ENCODE data around the gene ASPSCR1.

Gene ASPSCR1

DNA sequence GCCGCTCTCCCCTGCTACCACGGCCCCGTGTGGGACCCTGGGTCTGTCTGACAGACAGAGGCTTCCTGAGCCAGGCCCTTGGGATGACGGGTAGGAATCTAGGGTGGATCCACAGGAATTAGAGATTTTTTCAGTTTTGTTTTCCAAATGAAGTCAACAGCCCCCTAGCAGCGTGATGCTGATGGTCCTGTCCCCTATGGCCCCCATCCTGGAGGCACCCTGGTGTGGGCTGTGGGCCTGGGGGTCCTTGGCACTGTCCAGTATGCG, 29.7 kb downstream of the ASPSCR1 start:
- TF ChIP-seq TAF1 (IDR thresholded peaks at IDR 0.05; ENCODE audit: low read depth, low read length) (no peak), PAX5 (IDR thresholded peaks at IDR 0.05; ENCODE audit: insufficient read depth, low read length, severe bottlenecking) (no peak), POU2F2 (IDR thresholded peaks at IDR 0.05; ENCODE audit: low read depth, low read length) (no peak), POLR2AphosphoS5 (IDR thresholded peaks at IDR 0.05; ENCODE audit: low read depth, low read length) (no peak)
- FAIRE-seq, result no peak
- DNase-seq (ENCODE audit: insufficient read length, low spot score), result no peak

DNA sequence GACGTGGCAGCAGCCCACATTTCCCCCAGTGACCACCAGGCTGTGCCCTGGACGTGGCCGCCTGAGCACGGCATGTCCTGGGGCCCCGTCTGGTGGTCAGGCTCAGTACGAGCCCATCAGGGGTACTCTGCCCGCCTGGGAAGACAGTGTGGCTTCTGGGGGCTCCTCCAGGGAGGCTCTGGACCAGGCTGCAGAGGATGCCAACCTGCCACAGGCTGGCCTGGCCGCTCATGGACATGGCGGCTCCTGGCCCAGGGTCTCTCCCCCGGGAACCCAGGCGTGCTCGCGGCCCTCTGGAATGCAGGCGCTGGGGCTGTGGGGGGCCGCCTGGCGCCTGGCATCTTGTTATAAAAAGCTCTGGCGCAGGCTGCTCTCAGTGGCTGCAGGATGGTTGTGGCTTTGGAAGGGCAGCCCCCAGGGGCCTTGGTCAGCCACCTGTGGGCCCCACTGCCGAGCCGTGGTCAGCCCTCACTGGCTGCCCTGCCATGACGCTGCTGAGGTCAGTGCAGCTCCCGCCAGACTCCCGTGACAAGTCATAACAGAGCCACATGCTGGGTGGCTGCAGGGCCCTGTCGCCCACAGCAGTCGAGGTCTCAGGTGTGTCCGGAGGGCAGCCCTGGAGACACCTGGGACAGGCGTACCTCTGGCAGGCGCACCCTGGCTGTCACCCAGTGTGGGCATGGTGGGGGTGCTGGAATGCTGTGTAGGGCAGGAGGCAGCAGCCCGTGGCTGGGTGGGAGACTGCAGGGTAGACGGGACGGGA, 30.2 kb downstream of the ASPSCR1 start:
- DNase-seq (ENCODE audit: insufficient read length, low spot score) (no peak), FAIRE-seq (no peak)
- no peak for TF ChIP-seq POU2F2 (IDR thresholded peaks at IDR 0.05; ENCODE audit: low read depth, low read length)
- no peak for TF ChIP-seq TAF1 (IDR thresholded peaks at IDR 0.05; ENCODE audit: low read depth, low read length)

DNA sequence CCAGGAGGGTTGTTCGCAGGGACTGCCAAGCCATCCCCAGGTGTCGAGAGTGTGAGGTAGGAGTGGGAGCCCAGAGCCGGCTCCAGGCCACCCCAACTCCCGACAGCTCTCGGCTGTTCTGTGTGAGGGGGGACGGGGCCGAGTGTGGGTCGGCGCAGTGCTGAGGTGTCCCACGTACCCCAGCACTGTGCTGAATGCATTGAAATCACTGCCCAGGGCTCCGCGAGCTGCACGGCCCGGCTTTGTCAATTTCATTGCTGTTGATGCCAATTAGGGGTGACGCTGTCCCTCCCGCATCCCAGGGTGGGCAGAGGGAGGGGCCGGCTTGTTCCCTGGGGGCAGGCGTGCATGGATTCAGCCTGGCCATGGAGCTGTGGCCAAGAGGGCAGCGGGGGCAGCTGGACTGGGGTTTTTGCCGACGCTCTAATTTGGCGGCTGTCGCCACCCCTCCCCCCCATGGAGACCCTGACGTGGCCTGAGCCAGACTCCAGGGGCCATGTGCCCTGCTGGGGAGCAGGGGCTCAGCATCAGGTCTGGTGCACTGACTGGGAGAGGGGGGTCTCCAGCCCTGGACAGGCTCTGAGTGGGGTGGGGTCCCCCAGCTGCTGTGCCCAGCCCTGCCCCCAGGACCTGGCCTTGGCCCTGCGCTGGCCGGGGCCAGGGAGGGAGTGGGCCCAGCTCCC, 31.0 kb downstream of the ASPSCR1 start:
- FAIRE-seq (no peak), DNase-seq (ENCODE audit: insufficient read length, low spot score) (no peak)
- TF ChIP-seq POU2F2 (IDR thresholded peaks at IDR 0.05; ENCODE audit: low read depth, low read length), result no peak
- no peak for TF ChIP-seq POLR2AphosphoS5 (IDR thresholded peaks at IDR 0.05; ENCODE audit: low read depth, low read length)
- TF ChIP-seq TAF1 (IDR thresholded peaks at IDR 0.05; ENCODE audit: low read depth, low read length), result no peak
- TF ChIP-seq PAX5 (IDR thresholded peaks at IDR 0.05; ENCODE audit: insufficient read depth, low read length, severe bottlenecking), result no peak

DNA sequence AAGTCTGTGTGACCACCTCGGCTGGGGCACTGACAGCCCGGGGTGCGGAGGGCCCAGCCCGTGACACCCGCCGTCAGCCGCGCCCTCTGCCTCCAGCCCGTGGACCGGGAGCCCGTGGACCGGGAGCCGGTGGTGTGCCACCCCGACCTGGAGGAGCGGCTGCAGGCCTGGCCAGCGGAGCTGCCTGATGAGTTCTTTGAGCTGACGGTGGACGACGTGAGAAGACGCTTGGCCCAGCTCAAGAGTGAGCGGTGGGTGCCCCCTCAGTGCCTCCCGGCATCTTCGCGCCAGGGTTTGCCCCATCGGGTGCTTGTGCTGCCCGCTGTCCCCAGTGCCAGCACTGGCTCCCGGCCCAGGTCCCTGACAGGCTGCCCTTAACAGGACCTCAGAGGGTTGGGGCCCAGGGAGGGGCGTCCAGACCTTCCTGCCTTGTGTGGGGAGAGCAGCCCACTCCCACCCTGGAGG, 31.5 kb downstream of the ASPSCR1 start:
- TF ChIP-seq POU2F2 (IDR thresholded peaks at IDR 0.05; ENCODE audit: low read depth, low read length), result no peak
- DNase-seq (ENCODE audit: insufficient read length, low spot score) (no peak), FAIRE-seq (no peak)

DNA sequence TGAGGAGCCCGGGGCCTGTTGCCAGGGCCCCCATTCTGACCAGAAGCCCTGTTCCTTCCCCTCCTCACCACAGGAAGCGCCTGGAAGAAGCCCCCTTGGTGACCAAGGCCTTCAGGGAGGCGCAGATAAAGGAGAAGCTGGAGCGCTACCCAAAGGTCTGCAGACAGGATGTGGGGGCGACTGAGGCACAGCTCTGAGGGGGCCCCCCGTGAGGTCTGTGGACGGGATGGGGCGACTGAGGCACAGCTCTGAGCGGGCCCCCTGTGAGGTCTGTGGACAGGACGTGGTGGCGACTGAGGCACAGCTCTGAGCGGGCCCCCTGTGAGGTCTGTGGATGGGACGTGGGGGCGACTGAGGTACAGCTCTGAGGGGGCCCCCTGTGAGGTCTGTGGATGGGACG, 32.0 kb downstream of the ASPSCR1 start:
- FAIRE-seq, result no peak
- DNase-seq (ENCODE audit: insufficient read length, low spot score), result no peak
- no peak for TF ChIP-seq PAX5 (IDR thresholded peaks at IDR 0.05; ENCODE audit: insufficient read depth, low read length, severe bottlenecking)
- TF ChIP-seq SPI1 (IDR thresholded peaks at IDR 0.05; ENCODE audit: low read depth, low read length), result no peak
- TF ChIP-seq TAF1 (IDR thresholded peaks at IDR 0.05; ENCODE audit: low read depth, low read length), result no peak
- no peak for TF ChIP-seq POLR2A (IDR thresholded peaks at IDR 0.05; ENCODE audit: low read depth, low read length)
- no peak for TF ChIP-seq POU2F2 (IDR thresholded peaks at IDR 0.05; ENCODE audit: low read depth, low read length)
- no peak for TF ChIP-seq POLR2AphosphoS5 (IDR thresholded peaks at IDR 0.05; ENCODE audit: low read depth, low read length)

DNA sequence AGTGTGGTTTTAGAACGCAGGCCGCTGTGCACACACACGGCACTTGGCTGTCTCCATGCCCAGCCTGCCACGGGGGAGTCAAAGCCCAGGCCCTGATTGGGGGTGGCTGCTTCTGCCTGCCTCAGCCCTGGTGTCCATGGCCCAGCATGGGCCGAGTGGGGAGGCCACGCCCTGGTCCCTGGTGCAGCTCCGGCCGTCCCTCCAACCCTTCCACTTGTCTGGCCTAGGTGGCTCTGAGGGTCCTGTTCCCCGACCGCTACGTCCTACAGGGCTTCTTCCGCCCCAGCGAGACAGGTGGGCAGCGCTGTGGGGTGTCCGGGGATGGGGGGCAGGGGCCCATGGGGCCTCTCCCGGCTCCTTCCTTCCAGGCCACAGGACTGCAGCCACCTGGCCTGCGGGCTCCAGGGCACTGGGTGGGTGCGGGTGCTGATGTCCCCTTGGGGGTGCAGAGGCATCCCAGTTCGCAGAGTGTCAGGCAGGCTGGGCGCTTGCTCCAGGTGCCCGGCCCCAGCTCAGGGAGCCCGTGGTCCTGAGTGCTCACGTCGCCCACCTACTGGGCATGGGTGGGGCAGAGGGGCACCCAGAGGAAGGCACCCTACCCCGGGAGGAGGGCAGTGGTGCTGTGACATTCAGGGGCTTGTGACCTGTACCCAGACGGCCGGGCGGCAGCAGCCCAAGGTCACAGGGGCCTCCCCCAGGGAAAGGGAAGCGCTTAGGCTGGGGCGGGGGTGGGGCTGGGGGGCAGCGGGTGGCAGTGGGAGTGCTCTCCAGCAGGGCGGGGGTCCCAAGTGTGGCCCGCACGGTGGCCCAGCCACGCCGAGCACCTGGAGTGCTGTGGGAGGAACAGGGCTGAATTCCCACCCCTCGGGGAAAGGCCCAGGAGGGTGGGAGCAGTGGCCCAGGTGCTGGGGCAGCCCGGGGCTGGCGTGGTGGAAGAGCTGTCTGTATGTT, 33.4 kb downstream of the ASPSCR1 start:
- no peak for FAIRE-seq
- TF ChIP-seq POLR2AphosphoS5 (IDR thresholded peaks at IDR 0.05; ENCODE audit: low read depth, low read length), result no peak
- no peak for TF ChIP-seq POU2F2 (IDR thresholded peaks at IDR 0.05; ENCODE audit: low read depth, low read length)
- no peak for TF ChIP-seq POLR2A (IDR thresholded peaks at IDR 0.05; ENCODE audit: low read depth, low read length)
- TF ChIP-seq TAF1 (IDR thresholded peaks at IDR 0.05; ENCODE audit: low read depth, low read length), result no peak
- no peak for TF ChIP-seq SPI1 (IDR thresholded peaks at IDR 0.05; ENCODE audit: low read depth, low read length)
- TF ChIP-seq PAX5 (IDR thresholded peaks at IDR 0.05; ENCODE audit: insufficient read depth, low read length, severe bottlenecking), result no peak
- no peak for DNase-seq (ENCODE audit: insufficient read length, low spot score)

DNA sequence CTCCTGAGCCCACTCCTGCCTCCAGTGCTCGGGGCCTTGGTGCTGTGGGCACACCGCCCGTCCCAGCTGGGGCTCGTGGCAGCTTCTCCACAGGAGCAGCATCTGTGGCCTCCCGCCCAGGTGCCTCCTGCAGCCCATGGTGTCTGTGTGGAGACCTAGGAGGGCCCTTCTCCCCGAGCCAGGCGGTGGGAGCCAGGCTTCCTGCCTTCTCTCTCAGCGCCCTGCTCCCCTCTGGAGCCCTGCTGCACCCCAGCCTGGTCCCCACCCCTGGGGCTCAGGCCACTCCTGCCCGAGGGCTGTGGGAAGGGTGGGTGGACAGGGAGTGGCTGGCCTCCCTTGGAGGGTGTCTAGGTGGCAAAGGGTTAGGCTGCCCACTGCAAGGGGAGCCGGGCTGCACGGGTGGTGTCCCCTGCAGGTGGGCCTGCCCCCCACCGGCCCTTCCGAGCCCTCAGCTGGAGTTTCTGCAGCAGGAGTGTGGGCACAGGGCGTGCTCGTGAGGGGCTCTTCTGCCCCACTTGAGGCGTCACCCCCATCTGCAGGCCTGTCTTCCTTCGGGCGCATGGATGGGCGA, 34.3 kb downstream of the ASPSCR1 start:
- no peak for TF ChIP-seq TAF1 (IDR thresholded peaks at IDR 0.05; ENCODE audit: low read depth, low read length)
- no peak for TF ChIP-seq PAX5 (IDR thresholded peaks at IDR 0.05; ENCODE audit: insufficient read depth, low read length, severe bottlenecking)
- no peak for TF ChIP-seq POLR2A (IDR thresholded peaks at IDR 0.05; ENCODE audit: low read depth, low read length)
- TF ChIP-seq POLR2AphosphoS5 (IDR thresholded peaks at IDR 0.05; ENCODE audit: low read depth, low read length), result no peak
- no peak for TF ChIP-seq POU2F2 (IDR thresholded peaks at IDR 0.05; ENCODE audit: low read depth, low read length)
- TF ChIP-seq SPI1 (IDR thresholded peaks at IDR 0.05; ENCODE audit: low read depth, low read length), result no peak
- no peak for DNase-seq (ENCODE audit: insufficient read length, low spot score)
- no peak for FAIRE-seq

DNA sequence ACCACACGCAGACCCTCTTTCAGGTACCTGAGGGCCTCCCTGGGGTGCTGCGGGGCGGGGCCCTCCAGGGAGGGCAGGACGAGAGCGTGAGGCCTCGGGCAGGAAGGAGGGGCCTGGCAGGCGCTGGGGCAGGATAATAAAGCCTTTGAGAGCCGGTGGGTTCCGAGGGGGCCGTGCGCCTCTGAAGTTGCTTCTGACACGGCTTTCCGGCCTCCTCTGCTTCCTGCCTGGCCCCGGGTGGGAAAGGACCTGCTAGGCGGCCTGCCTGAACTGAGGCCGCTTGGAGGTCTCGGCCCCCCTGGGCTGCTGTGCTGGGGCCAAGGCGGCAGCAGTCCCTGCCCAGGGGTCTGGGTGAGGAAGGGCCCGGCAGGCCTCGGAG, 34.8 kb downstream of the ASPSCR1 start:
- TF ChIP-seq POLR2AphosphoS5 (IDR thresholded peaks at IDR 0.05; ENCODE audit: low read depth, low read length), result no peak
- no peak for TF ChIP-seq POLR2A (IDR thresholded peaks at IDR 0.05; ENCODE audit: low read depth, low read length)
- TF ChIP-seq TAF1 (IDR thresholded peaks at IDR 0.05; ENCODE audit: low read depth, low read length), result no peak
- no peak for TF ChIP-seq SPI1 (IDR thresholded peaks at IDR 0.05; ENCODE audit: low read depth, low read length)
- no peak for TF ChIP-seq POU2F2 (IDR thresholded peaks at IDR 0.05; ENCODE audit: low read depth, low read length)
- TF ChIP-seq PAX5 (IDR thresholded peaks at IDR 0.05; ENCODE audit: insufficient read depth, low read length, severe bottlenecking), result no peak
- DNase-seq (ENCODE audit: insufficient read length, low spot score) (no peak), FAIRE-seq (no peak)

DNA sequence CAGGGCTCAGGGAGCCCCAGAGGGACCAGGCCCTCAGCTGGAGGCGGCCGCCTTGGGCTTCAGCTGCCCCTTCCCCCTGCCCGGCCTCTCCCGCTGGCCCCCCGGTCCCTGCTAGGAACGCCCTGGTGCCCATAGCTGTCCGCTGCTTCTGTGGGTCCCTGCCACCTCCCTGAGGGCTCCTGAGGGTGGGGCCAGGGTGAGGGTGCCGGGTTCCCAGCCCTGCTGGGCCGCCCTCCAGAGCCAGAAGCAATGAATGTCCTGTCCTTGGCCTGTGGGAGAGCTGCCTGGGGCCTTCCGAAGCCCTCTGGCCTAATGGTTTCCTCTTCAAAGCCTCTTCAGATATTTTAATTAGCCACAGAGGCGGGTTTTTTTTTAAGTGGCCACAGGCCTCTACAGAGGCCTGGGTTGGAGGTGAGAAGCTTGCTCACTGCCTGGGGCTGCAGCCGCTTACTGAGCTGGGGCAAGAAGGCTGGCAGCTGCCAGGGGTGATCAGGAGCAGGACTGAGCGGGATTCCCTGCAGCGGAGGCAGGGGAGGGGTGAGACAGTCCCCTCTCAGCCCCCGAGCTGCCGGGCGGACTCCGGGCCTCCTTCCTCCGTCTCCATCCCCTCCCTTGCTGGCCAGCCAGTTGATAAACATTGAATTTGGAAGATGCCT, 35.3 kb downstream of the ASPSCR1 start:
- FAIRE-seq (no peak), DNase-seq (ENCODE audit: insufficient read length, low spot score) (no peak)
- TF ChIP-seq POU2F2 (IDR thresholded peaks at IDR 0.05; ENCODE audit: low read depth, low read length) (no peak), PAX5 (IDR thresholded peaks at IDR 0.05; ENCODE audit: insufficient read depth, low read length, severe bottlenecking) (no peak), POLR2AphosphoS5 (IDR thresholded peaks at IDR 0.05; ENCODE audit: low read depth, low read length) (no peak), POLR2A (IDR thresholded peaks at IDR 0.05; ENCODE audit: low read depth, low read length) (no peak), SPI1 (IDR thresholded peaks at IDR 0.05; ENCODE audit: low read depth, low read length) (no peak), TAF1 (IDR thresholded peaks at IDR 0.05; ENCODE audit: low read depth, low read length) (no peak)

All from GM12891 (cell line).